SIG-M5 treated with dmso at 0.1 percent for 504 hours (cell line): Measurements from ENCODE around the gene TMEM132D.

Source experiments
- DNase-seq: peaks from one replicate; lab custom pipeline; 2025; ENCODE audit not compliant: unreplicated experiment; lab: John Stamatoyannopoulos, UW

The TMEM132D gene

GRCh38 chr12:129672110-129672509, 231.7 kb downstream of the TMEM132D start:
- no peak for DNase-seq

- no peak for DNase-seq
Observed at GRCh38 chr12:129670256-129670920, 233.4 kb downstream of the TMEM132D start.

- DNase-seq, result no peak
Observed at GRCh38 chr12:129665414-129665813, 238.4 kb downstream of the TMEM132D start.

GRCh38 chr12:129662234-129662633, 241.6 kb downstream of the TMEM132D start:
- DNase-seq, result no peak

- DNase-seq, result no peak
Observed at GRCh38 chr12:129660946-129661345, 242.9 kb downstream of the TMEM132D start.

- no peak for DNase-seq
Observed at GRCh38 chr12:129659961-129660622, 243.7 kb downstream of the TMEM132D start.

GRCh38 chr12:129657179-129657578, 246.6 kb downstream of the TMEM132D start:
- DNase-seq, result no peak

GRCh38 chr12:129651951-129652350, 251.9 kb downstream of the TMEM132D start:
- DNase-seq, result no peak

- no peak for DNase-seq
Observed at GRCh38 chr12:129641926-129642325, 261.9 kb downstream of the TMEM132D start.

- DNase-seq, result no peak
Observed at GRCh38 chr12:129635021-129635685, 268.7 kb downstream of the TMEM132D start.

GRCh38 chr12:129631316-129631715, 272.5 kb downstream of the TMEM132D start:
- no peak for DNase-seq

GRCh38 chr12:129629901-129630300, 273.9 kb downstream of the TMEM132D start:
- DNase-seq, result no peak

- no peak for DNase-seq
Observed at GRCh38 chr12:129622566-129622965, 281.3 kb downstream of the TMEM132D start.

GRCh38 chr12:129619271-129619670, 284.6 kb downstream of the TMEM132D start:
- no peak for DNase-seq

- no peak for DNase-seq
Observed at GRCh38 chr12:129617849-129618248, 286.0 kb downstream of the TMEM132D start.

GRCh38 chr12:129615001-129615400, 288.8 kb downstream of the TMEM132D start:
- DNase-seq, result no peak

GRCh38 chr12:129614221-129614885, 289.5 kb downstream of the TMEM132D start:
- no peak for DNase-seq

GRCh38 chr12:129613314-129613713, 290.5 kb downstream of the TMEM132D start:
- DNase-seq, result no peak

- DNase-seq, result no peak
Observed at GRCh38 chr12:129610601-129611120, 293.2 kb downstream of the TMEM132D start.

GRCh38 chr12:129607756-129608155, 296.1 kb downstream of the TMEM132D start:
- DNase-seq, result no peak

- DNase-seq, result no peak
Observed at GRCh38 chr12:129607301-129607700, 296.5 kb downstream of the TMEM132D start.
